ENCODE data around the gene TARS3.
A peak's percentile ranks its signal among the peaks of the same experiment; 100 is the strongest.
"Not testable (repeated sequence)": the region's sequence is repeated elsewhere in the genome, so short reads cannot be mapped to it uniquely, and the experiment has no call there.

The TARS3 gene

GRCh38 chr15:101723874-101724674, at the start of gene TARS3:
TSS of gene TARS3 (minus strand) at chr15:101724473. CDS start at chr15:101724387, 86 bp downstream.
- DNase-seq (ENCODE audit: low read depth), result peak; percentile 96

- DNase-seq (ENCODE audit: low read depth), result no peak
Measured at GRCh38 chr15:101773496-101774100, 49.3 kb upstream of the TARS3 start.

GRCh38 chr15:101772921-101773320, 48.6 kb upstream of the TARS3 start:
- DNase-seq (ENCODE audit: low read depth), result no peak

- not testable (repeated sequence) for DNase-seq (ENCODE audit: low read depth)
Measured at GRCh38 chr15:101767083-101767640, 42.9 kb upstream of the TARS3 start.

- DNase-seq (ENCODE audit: low read depth), result no peak
Measured at GRCh38 chr15:101765772-101766456, 41.6 kb upstream of the TARS3 start.

- DNase-seq (ENCODE audit: low read depth), result not testable (repeated sequence)
Measured at GRCh38 chr15:101765340-101765671, 41.0 kb upstream of the TARS3 start.

GRCh38 chr15:101764669-101765339, 40.5 kb upstream of the TARS3 start:
- DNase-seq (ENCODE audit: low read depth), result not testable (repeated sequence)

- not testable (repeated sequence) for DNase-seq (ENCODE audit: low read depth)
Measured at GRCh38 chr15:101746716-101747082, 22.4 kb upstream of the TARS3 start.

GRCh38 chr15:101734837-101735236, 10.6 kb upstream of the TARS3 start:
- DNase-seq (ENCODE audit: low read depth), result not testable (repeated sequence)

- no peak for DNase-seq (ENCODE audit: low read depth)
Measured at GRCh38 chr15:101733545-101733944, 9.3 kb upstream of the TARS3 start.

- no peak for DNase-seq (ENCODE audit: low read depth)
Measured at GRCh38 chr15:101732772-101733171, 8.5 kb upstream of the TARS3 start.

- DNase-seq (ENCODE audit: low read depth), result no peak
Measured at GRCh38 chr15:101731746-101732145, 7.5 kb upstream of the TARS3 start.

GRCh38 chr15:101727186-101727585, 2.9 kb upstream of the TARS3 start:
- DNase-seq (ENCODE audit: low read depth), result no peak

- no peak for DNase-seq (ENCODE audit: low read depth)
Measured at GRCh38 chr15:101725073-101725472, 800 bp upstream of the TARS3 start.

GRCh38 chr15:101724675-101725005, 367 bp upstream of the TARS3 start:
- DNase-seq (ENCODE audit: low read depth), result no peak

- DNase-seq (ENCODE audit: low read depth), result peak; percentile 9
Measured at GRCh38 chr15:101723171-101723873, 951 bp downstream of the TARS3 start.

GRCh38 chr15:101718896-101719295, 5.4 kb downstream of the TARS3 start:
- no peak for DNase-seq (ENCODE audit: low read depth)

- no peak for DNase-seq (ENCODE audit: low read depth)
Measured at GRCh38 chr15:101712078-101712477, 12.2 kb downstream of the TARS3 start.

- no peak for DNase-seq (ENCODE audit: low read depth)
Measured at GRCh38 chr15:101710806-101711205, 13.5 kb downstream of the TARS3 start.

GRCh38 chr15:101709466-101709865, 14.8 kb downstream of the TARS3 start:
- no peak for DNase-seq (ENCODE audit: low read depth)

- DNase-seq (ENCODE audit: low read depth), result no peak
Measured at GRCh38 chr15:101707983-101708382, 16.3 kb downstream of the TARS3 start.

GRCh38 chr15:101702077-101702476, 22.2 kb downstream of the TARS3 start:
- no peak for DNase-seq (ENCODE audit: low read depth)

Data from stimulated activated CD8-positive, alpha-beta memory T cell treated with anti-CD3 and anti-CD28 coated beads, Interleukin-4, amount 100 ng/mL, for 24 hours (primary cell).